GM18526 (cell line): ENCODE data around the gene CALD1.

Experiments
- POLR2A ChIP-seq: IDR thresholded peaks from 3 replicates; pipeline ENCODE4 v1.6.1; 2011; ENCODE audit not compliant: insufficient read length; ENCODE audit errors: extremely low read depth

The CALD1 gene

DNA sequence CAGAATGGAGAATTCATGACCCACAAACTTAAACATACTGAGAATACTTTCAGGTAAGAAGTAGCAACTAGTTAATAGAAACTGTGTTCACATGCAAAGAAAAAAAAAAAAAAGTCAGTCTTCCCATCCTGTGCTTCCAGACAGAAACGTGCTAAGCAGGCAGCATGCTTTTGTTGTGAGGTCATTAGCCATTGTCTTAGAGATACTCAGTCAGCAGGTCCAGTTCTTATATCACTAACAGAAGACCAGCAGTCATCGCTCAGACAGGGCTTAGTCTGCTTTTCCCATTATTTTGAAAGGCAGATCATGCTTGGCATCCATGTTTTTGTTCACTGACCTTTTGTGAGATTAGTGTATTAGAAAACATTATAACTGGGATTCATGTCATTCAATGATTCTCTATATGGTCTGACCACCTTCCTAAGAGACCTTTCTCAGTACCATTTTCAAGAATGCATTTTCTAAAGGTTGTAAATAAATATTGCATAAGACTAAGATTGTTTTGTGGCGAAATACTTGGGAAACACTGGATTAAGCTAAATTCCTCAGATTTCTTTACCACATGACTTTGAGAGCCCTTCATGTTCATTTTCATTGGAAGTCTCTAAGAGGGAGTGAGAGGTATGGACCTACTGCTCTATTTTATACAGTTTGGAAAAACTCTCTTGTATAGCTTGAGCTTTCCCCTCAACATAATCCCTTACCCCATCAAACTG is 161.9 kb downstream of the CALD1 start:
- TF ChIP-seq POLR2A: no peak

DNA sequence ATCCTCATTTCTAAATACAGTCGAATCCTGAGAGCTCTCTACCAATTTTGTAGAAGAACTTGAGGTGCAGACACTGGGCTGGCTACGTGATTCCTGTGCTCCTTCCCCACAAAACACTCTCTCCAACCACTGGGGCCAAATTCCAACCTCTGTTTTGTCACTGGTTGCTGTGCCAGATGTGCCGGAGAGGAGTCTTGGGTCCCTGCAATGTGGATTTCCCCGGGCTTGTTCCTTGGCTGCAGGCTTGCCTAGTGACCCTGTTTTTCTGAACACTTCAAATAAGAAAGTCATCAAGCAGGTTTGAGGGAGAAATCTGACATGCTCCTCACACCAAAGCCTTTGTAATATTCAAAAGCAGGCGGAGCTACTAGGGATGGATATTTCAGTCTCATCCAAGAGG is 162.5 kb downstream of the CALD1 start:
- no peak for TF ChIP-seq POLR2A

DNA sequence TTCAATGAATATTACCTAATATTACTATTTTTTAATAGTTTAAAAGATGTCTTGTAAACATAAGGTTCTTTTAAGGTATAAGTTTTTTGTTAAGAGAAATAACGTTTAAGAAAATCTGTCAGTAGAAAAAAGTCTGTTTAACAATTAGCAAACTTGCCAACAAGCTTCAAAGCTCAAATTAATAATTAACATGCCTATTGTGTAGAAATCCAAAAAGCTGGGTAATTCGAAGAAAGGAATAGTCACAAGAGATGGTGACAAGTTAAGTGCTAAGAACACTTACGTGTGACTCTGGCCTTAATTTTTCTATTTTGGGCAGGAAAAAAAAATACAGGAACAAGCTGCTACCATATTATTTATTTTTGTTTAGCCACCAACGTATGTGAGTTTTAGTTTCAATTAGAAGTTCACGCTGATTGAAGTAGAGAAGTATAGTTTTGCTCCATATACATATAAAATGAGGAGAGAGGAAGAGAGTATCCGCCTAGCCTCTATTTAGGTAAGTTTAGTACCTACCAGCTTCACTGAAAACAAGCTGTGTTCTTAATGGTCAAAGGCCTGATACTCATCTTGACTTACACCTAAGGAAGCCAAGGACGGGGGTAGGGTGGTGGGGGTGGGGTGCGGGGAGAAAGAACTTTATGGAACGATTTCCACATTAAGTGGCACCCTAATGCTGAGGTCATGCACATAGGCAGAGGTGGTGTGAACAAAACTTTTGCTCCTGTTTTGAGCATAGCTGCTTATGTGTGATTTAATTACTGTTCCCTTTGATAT is 163.4 kb downstream of the CALD1 start:
- no peak for TF ChIP-seq POLR2A

DNA sequence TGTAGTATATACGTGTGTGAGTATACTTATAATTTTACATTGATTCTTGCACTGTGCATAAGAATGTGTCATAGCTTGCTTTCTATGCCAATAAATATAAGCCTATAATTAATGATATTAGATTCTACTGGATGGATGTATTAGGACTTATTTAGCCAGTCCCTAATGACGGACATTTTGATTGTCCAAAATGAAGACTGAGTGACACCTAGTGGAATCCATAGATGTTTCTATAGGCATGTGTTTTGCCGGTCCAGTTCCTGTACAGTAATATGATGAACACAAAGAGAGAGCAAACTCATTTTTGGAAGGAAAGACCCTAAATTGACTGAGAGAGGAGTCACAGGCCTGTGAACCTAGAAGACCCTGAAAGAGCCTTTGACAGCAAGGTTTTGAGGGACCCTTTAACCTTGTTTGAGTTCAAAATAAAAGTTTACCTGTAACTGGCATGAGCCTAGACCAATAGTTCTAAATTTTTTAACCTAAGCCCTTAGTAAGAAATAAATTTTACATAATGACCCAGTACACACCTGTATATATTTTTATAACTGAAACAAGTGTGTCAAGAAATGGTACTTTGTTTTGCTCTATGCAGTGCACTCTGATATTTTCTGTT is 164.5 kb downstream of the CALD1 start:
- no peak for TF ChIP-seq POLR2A

DNA sequence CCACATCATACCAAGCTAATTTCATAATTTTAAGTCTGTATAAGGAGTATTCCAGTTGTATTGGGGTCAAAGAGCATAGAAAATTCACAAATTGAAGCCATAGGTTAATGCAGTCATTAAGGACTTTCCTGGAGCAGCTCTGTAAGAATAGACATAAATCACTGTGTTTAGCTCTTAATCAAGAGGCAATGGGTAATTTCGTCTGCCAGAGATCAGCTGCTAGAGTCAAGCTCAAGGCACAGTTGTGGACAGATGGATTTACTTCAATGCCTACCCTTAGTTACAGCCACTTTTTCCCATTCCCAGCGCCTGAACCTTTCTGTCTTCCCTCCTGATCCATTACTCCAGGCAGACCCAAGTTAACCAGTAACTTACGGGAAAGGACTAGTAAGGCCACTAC is 166.3 kb downstream of the CALD1 start:
- no peak for TF ChIP-seq POLR2A

DNA sequence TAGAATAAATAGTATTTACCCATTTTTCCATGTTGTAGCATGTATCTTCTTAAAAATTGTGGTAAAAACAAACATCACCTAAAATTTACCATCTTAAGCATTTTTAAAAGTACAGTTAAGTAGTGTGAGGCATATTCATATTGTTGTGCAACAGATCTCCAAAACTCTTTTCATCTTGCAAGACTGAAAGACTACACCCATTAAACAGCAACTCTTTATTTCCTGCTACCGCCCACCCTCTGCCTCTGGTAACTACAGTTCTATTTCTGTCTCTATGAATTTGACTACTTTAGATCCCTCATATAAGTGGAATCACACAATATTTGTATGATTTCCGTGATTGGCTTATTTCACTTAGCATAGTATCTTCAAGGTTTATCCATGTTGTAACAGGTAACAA is 166.8 kb downstream of the CALD1 start:
- TF ChIP-seq POLR2A: no peak

DNA sequence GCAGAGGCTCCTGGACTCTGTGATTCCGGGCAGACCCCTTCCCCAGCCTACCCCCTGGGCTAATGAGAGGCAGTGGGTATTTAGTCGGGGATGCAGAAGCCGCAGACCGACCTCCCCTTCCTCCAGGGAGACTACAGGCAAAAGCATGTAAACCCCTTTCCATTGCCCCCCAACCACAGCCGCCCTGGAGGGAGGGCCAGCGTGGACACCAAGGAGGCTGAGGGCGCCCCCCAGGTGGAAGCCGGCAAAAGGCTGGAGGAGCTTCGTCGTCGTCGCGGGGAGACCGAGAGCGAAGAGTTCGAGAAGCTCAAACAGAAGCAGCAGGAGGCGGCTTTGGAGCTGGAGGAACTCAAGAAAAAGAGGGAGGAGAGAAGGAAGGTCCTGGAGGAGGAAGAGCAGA is 167.9 kb downstream of the CALD1 start:
- TF ChIP-seq POLR2A: no peak

DNA sequence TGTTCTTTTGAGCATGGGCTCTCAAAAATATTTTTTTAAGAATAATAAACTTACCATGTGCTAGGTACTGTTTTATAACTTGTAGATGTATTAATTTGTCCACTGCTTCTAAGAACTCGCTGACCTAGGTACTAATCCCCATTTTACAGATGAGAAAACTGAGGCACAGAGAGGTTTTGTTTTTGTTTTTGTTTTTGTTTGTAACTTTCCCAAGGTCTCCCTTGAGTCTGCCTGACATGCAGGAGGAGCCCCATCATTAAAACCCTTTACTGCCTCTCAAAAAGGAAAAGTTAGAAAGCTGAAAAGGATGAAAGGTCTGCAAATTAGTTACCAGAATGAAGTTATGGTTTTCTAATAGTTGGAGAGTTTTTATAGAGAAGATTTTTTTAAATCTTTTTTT is 168.4 kb downstream of the CALD1 start:
- no peak for TF ChIP-seq POLR2A

DNA sequence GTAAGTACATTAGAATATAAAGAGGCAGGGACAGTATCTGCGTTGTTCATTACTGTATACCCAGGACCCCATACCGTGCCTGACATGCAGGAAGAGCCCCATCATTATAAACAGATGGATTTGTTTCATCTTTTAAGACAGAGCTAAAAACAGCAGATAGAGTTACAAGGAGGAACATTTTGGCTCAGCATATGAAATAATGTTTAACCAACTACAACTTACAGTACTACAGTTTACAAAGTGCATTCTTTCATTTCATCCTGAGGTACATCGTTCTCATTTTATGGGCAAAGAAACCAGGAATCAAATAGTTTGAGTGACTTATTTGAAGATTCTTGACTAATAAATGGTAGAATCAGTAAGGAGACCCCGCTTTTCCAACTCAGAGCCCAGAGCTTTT is 168.8 kb downstream of the CALD1 start:
- TF ChIP-seq POLR2A: no peak

DNA sequence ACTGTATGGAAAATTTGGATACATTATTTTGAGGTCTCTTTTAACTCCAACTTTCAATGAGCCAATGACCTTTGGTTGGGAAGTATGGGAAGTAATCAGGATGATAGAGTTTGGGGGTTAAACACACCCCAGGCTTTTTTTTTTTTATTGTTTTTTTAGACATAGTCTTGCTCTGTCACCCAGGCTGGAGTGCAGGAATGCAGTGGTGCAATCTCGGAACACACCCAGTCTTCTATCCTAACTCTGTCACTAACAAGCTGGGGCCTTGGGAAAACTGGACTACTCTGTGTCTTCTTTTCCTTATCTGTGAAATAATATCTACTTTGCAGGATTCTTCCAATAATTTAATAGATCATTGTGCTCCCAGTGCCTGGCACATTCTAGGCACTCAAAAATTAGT is 169.3 kb downstream of the CALD1 start:
- TF ChIP-seq POLR2A: no peak

DNA sequence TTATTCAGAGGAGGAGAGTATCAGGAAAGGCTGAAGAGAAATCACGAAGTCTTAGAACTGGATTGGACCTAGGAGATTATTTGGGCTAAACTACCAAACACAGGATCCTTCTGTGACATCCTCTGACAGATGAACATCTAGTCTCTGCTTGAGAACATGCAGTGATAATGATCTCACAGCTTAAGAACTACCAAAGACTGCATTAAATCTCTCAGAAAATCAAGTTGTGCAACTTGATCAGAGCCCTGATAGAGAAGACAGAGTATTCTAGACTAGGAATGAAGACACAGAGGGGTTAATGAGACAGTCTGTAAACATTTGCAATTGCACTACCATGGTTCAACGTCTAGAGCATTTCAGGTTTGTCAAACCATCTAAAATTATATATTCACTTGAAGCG is 169.7 kb downstream of the CALD1 start:
- no peak for TF ChIP-seq POLR2A

DNA sequence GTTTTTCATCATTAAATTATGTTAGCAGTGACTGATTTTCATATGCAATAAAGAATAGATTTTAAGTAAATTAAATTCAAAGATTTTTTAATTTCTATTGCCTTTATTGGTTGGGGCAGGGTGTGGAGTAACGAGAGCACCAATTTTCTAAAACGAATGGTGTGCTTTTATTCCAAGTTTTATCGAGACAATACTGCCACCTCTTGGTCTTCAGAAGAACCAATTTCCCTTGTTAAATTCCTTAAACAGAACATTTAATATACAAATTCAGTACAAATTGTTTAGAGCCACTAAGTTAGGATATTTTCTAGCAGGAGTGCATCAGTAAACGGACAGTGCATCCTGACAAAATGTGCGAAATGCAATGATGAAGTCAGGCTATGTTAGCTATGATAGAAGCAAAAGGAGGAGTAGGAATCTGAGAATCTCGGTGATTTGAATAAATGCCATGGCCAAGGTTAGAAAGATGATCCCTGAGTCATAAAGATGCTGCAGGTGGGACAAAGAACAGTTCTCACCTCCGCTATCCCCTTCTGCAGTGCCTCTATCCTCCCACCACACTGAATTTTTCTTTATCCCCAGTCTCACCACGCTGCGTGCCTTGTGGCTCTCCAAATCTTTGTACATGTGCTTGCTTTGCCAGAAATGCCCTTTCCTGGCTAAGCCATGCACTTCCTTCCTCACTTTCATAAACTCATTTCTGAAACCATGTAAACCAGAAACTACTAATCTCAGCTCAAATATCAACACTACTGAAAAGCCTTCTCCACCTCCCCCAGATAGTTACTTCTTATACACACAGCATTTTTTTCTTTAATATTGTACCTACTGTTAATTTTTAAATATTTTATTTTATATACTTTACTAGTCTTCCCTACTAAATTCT is 175.0 kb downstream of the CALD1 start:
- TF ChIP-seq POLR2A: no peak

DNA sequence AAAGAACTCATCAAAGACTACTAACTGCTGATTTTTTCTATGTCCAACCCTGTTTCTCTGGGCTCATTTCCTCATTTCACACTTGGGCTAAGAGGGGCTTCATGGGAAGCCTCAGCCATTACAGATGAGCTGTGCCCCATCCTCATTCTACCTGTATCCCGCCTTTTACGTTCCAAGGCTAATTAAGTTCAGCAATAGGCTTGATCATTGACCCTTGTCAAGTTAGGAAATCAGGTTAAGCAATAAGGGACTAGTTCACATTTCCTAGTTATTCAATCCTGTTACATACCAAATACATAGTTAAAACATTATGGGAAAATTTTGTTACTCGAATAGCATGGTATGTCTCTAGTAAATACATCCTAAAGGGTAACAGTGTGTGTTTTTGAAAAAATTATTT is 177.6 kb downstream of the CALD1 start:
- TF ChIP-seq POLR2A: no peak

DNA sequence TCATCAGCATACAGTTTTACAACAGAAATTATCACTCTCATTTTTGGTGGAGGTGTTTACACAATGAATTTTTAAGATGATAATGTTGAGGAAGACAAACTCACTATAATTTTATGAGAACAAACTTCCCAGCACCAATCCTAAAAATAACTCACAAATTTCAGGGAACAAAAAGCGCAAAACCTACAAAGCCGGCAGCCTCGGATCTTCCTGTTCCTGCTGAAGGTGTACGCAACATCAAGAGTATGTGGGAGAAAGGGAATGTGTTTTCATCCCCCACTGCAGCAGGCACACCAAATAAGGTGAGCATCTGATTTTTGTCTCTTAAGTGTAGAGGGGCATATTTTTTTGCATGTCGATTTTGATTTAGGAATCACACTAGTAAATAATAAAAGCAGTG is 180.4 kb downstream of the CALD1 start:
- no peak for TF ChIP-seq POLR2A

DNA sequence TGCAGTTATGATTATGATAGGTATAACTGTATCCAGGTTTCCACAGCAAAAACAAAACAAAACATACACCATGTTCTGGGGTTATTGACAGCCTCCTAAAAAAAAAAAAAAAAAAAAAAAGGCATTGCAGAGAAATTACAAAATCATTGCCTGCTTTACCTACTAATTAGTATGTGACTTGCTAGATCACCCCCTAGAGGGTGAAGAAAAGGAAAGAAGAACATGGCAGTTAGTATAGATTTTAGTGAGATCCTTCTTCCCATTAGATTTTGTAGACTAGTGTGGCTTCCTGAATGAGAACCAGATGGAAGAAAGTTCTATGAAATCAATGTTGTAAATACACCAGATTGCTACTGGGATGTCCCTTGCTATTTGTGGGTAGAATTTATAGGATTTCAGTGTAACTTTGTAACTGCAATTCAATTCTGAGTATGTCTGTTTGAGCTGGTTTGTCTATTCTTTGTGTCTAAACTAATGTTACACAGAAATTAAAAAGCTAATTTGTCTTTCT is 182.9 kb downstream of the CALD1 start:
- no peak for TF ChIP-seq POLR2A
